Stimulated activated CD4-positive, alpha-beta T cell treated with anti-CD3 and anti-CD28 coated beads, Interleukin-1b, Interleukin-23, amount 100 ng/mL, for 4 hours (primary cell): ENCODE measurements around the gene LITAF.

Experiments
- DNase-seq, 2 donors: peaks; one replicate each; pipeline ENCODE4 v3.0.0-alpha.2; 2020; ENCODE audit warnings: low read depth in 2 of 2

Gene LITAF

GRCh38 chr16:11586856-11587642 lies at the start of gene LITAF:
TSS of gene LITAF (minus strand) at chr16:11586919. CDS start at chr16:11556730, 30,189 bp downstream.
- DNase-seq: peak; percentile 32 to 57

GRCh38 chr16:11636172-11636721 lies 49.5 kb upstream of the LITAF start:
- no peak for DNase-seq

- no peak for DNase-seq
Measured at GRCh38 chr16:11635679-11636171, 49.0 kb upstream of the LITAF start.

GRCh38 chr16:11635113-11635652 lies 48.5 kb upstream of the LITAF start:
- no peak for DNase-seq

GRCh38 chr16:11634312-11634711 lies 47.6 kb upstream of the LITAF start:
- no peak for DNase-seq

- DNase-seq: no peak
Measured at GRCh38 chr16:11633113-11633512, 46.4 kb upstream of the LITAF start.

GRCh38 chr16:11632455-11632939 lies 45.8 kb upstream of the LITAF start:
- DNase-seq: no peak

GRCh38 chr16:11631214-11631613 lies 44.5 kb upstream of the LITAF start:
- no peak for DNase-seq

- DNase-seq: no peak
Measured at GRCh38 chr16:11630768-11631056, 44.0 kb upstream of the LITAF start.

GRCh38 chr16:11630046-11630767 lies 43.5 kb upstream of the LITAF start:
- DNase-seq: no peak

GRCh38 chr16:11629071-11630030 lies 42.6 kb upstream of the LITAF start:
- no peak for DNase-seq

GRCh38 chr16:11627822-11628457 lies 41.2 kb upstream of the LITAF start:
- DNase-seq: no peak

GRCh38 chr16:11627292-11627663 lies 40.6 kb upstream of the LITAF start:
- DNase-seq: no peak

- DNase-seq: no peak
Measured at GRCh38 chr16:11626657-11627291, 40.1 kb upstream of the LITAF start.

- no peak for DNase-seq
Measured at GRCh38 chr16:11625769-11626168, 39.0 kb upstream of the LITAF start.

GRCh38 chr16:11624636-11625607 lies 38.2 kb upstream of the LITAF start:
- no peak for DNase-seq

- DNase-seq: no peak
Measured at GRCh38 chr16:11624205-11624604, 37.5 kb upstream of the LITAF start.

- peak in 1 of 2 donors; percentile 12 for DNase-seq
Measured at GRCh38 chr16:11621920-11622651, 35.4 kb upstream of the LITAF start.
